HL-60 (cell line): ENCODE results near the gene MYO16.

ENCODE experiments used
- CTCF ChIP-seq: IDR thresholded peaks from one replicate; pipeline ENCODE4 v1.5.1; 2011; ENCODE audit warnings: low read length, control low read depth, inconsistent platforms; ENCODE audit not compliant: insufficient read depth
- POLR2AphosphoS5 ChIP-seq: IDR thresholded peaks from 2 replicates; pipeline ENCODE4 v1.6.1; 2012; ENCODE audit warnings: low read depth
- REST ChIP-seq: IDR thresholded peaks from 2 replicates; pipeline ENCODE4 v1.6.1; 2012; ENCODE audit warnings: low read depth; ENCODE audit not compliant: insufficient replicate concordance

DNA sequence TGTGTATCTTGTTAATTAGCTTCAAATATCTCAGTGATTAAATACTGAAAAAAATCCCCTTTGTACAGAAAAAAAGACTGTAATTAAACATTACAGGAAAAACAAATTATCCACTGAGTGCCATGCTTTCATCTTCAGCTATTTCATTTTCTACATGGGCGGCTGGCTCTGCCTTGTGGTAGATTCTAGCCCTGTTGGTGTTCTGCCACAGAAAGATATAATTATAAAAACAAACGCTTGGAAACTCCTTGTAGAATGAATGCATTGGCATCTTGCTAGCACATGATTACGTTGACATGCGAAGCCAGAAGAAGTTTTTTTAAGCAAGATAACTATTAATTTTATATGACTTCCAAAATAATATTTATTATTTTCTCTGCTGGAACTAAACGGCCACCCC lies 496.8 kb downstream of the MYO16 start:
- no peak for TF ChIP-seq CTCF
- TF ChIP-seq POLR2AphosphoS5, result no peak
- TF ChIP-seq REST, result no peak
